Measurements from ENCODE around the gene ROPN1B.

ROPN1B gene

DNA sequence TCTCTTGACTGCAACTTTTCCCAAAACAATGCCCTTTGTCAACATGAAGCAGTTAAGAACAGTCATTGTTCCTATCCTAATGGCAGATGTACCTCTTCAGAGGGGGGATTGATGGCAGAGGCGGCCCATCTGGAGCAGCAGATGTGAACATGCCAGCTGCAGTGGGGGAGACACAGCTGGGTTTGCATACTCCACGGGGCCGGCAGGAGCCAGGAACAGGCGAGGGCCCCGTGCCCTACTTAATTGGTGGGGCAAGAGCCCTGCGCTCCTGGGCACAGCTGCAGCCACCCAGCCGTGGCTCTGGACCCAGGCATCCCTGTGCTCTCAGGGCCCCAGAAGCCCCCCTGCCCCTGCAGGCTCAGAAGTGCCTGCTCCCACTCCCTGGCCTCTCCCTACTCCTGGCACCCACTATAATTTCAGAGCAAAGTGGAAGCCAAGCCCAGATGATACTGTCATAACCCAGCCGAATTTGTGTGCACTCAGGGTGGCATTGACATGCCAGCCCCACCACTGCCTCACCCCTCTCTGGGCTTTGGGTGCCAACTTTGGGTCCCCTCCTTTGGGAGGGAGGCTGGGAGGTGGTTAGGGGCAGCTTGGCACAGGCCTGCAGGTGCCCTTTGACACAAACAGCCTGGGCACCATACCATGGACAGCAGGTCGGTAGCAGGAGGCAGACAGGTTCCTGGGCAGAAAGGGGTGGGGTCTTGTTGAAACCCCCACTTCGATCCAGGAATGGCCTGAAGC lies 34.6 kb downstream of the ROPN1B start:
- no peak for DNase-seq (ENCODE audit: insufficient read length, low spot score)
- FAIRE-seq = no peak

DNA sequence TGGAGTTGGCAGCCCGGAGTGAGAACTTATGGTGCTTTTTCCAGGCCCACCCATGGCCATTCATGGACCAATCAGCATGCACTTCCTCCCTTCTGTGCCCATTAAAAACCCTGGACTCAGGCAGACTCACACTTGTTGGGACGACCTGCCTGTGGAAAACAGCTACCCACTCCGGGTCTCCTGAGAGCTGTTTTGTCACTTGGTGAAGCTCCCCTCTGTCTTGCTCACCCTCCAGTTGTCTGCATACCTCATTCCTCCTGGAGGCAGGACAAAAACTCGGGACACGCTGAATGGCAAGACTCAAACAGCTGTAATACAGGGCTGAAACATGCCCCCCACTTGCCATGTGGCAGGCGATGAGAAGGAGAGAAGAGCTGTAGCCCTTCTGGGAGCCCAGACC lies 35.2 kb downstream of the ROPN1B start:
- DNase-seq (ENCODE audit: insufficient read length, low spot score) (no peak), FAIRE-seq (no peak)

DNA sequence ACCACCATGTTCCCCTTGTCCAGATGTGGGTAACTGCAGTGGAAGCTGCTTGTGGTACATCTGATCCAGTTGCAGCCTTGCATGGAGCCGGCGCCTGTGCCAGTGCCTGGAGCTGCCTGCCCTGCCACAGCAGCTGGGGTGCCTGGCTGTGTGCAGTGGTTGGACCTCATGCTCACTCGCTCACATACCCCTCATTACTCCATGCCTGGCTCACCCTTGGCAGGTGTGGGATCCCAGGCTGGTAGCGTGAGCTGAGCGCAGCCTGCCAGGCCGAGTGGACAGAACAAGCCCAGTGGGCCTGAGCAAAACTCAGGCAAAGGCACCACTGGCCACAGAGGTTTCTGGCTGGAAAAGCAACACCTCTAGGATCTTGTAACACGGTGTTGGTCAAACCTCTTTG lies 35.7 kb downstream of the ROPN1B start:
- FAIRE-seq (no peak), DNase-seq (ENCODE audit: insufficient read length, low spot score) (no peak)

DNA sequence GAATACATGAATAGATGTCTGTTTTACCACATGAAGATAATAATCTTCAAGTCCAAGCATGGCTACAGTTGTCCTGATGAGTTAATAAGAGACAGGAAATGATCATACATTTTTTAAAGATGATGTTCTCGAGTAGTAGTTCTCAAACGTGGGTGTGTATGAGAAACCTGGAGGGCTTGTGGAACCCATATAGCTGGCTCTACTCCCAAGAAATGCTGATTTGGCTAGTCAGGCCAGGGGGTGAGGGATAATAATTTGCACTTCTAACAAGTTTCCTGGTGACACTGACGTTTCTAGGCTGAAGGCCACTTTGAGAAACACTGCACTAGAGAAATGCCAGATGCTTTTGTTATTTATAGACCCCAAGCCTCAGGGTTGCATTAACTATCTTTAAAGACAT lies 37.0 kb downstream of the ROPN1B start:
- FAIRE-seq (no peak), DNase-seq (ENCODE audit: insufficient read length, low spot score) (no peak)

DNA sequence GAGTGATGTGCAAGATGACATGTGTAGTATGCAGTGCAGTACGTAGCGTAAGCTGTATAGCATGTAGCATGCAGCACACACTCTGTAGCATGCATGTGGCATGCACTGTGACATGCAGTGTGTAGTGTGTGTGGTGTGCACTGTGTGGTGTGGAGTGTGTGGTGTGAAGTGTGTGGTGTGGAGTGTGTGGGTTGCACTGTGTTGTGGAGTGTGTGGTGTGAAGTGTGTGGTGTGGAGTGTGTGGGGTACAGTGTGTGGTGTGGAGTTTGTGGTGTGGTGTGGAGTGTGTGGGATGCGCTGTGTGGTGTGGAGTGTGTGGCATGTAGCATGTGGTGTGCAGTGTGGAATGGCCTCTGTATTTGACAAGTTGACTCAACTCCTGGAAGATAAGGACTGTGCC lies 39.2 kb downstream of the ROPN1B start:
- no peak for DNase-seq (ENCODE audit: insufficient read length, low spot score)
- FAIRE-seq = no peak

DNA sequence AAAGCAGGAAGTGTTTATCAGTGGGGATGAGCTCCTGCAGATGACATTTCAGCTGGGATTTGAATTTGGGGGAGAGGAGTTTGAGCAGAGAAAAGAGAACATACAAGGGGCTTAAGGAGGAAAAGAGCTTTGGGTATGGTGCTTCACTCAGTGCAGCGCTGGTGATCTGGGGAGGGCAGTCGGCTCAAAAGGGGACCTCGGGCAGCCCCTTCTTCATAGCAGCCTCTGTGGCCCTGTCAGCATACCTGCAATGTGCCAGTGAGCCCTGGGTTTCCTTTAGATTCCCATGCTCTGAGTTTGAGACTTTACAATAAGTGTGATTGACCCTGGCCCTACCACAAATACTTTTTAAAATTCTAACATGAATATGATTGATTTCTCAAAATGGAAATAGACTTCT lies 40.2 kb downstream of the ROPN1B start:
- DNase-seq (ENCODE audit: insufficient read length, low spot score) = no peak
- no peak for FAIRE-seq

DNA sequence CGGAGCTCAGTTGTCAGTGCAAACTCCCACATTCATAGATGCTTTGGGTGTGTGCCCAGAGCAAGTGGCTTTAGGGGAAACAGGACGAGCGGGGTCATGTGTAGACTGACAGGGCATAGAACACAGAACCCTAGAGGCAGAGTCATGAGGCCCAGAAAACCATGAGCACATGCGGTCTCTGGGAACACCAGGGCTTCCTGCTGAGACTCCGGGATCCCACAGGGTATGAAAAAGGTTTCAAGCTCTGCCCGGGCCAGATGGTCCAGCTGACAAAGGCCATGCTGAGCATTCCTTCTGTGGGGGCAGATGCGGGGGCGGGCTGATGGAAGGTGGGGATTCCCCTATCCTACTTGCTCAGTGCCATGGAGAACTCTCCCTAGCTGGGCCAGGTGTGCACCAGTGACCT lies 44.8 kb downstream of the ROPN1B start:
- FAIRE-seq = no peak
- no peak for DNase-seq (ENCODE audit: insufficient read length, low spot score)

DNA sequence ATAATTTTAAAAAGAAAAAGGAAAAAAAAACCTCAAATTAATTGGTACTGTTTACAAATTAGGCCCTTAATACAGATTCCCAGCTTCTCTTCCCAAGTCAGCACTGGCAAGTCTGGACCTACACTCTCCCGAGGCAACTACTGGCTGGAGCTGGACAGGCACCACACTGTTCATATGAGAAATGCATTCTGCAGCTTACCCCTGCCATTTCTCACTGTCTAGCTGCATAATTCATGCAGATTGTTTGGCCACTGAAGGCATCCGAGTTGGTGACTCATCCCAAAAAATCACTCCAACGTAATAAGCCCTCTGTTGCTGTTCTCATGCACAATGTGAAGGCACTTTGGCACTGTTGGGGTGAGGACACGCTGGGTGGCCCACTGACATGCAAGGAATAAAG lies 45.3 kb downstream of the ROPN1B start:
- DNase-seq (ENCODE audit: insufficient read length, low spot score) = no peak

DNA sequence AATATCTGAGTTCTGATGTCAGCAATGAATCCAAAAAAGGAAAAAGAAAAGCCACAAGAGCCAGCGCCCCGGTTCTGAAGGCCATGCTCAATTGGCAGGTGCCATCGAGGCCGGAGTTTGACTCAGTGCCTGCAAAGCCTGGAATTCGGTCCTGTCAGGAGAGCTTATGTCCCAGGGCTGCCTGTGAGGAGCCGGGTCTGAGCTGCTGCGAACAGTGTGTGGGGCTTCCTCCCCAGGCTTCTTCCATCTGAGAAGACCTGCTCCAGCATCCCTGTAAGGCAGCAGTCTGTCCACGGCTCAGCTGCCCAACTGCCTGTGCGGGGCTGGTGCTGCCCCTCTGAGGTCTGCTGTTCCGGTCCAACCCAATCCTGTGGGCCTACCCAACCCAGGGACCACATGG lies 46.1 kb downstream of the ROPN1B start:
- FAIRE-seq (no peak), DNase-seq (ENCODE audit: insufficient read length, low spot score) (no peak)

More for the DNA sequence above, 45.3 kb downstream of the ROPN1B start:
- FAIRE-seq = no peak

DNA sequence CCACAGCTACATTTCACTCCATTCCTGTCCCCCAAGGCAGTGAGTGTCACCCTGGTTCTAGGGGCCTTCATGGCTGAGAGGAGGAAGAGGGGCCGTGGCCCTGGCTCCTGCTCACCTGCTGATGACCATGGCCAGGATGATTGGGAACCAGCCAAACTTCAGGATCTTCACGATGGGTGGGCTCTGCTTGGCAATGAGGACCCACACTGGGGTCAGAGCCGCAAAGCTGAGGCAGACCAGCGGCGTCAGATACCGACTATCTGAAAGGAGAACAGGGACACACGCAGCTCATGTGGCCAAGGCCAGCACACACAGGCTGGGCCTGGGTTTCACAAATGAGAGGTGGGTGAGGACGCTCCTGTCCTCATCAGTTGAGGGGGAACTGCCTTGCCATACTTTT lies 47.6 kb downstream of the ROPN1B start:
- FAIRE-seq (no peak), DNase-seq (ENCODE audit: insufficient read length, low spot score) (no peak)

DNA sequence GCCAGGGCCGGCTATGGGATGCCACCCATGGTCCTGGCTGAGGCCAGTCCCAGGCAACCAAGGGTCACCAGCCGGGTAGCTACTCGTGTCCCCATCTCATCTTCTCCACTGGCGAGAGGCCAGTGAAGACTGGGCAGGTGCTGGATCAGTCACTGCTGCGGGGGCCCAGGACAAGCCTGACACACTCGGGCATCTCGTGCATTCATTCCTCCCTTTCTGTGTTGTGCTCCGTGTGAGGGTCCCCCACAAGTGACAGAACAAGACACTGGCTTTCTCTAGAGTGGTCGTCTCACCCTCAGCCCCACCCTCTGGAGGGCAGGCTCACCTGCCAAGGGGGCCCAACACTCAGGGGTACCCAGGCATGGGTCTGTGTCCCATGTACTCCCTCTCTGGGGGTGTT lies 48.4 kb downstream of the ROPN1B start:
- no peak for DNase-seq (ENCODE audit: insufficient read length, low spot score)
- no peak for FAIRE-seq

DNA sequence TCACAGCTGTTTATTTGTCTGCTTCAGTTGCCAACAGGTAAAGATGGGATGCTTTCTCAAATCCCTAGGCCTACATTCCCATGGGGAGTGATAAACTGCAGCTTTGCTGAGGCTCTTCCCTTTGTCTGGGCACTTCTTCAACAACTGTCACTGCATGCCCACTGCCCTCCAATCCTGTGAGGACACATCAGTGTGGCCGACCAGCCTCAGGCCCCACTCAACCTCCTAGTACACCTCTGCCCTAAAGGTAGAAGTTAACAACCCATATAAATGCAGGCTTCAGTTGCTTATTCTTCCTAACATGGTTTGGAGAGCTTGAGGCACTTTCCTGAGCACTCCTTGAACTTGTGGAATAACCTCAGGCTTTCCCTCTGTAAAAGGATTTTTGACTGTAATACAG lies 49.6 kb downstream of the ROPN1B start:
- DNase-seq (ENCODE audit: insufficient read length, low spot score) (no peak), FAIRE-seq (no peak)

DNA sequence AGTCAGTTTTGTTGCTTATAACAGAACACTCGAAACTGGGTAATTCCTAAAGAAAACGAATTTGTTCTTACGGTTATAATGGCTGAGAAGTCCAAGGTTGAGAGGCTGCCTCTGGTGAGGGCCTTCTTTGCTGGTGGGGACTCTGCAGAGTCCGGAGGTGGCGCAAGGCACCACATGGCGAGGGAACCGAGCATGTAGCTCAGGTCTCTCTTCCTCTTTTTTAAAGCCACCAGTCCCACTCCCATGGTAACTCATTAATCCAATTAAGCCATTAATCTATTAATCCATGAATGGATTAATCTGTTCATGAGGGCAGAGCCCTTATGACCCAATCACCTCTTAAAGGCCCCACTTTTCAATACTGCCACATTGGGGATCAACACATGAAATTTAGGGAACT lies 50.0 kb downstream of the ROPN1B start:
- FAIRE-seq (no peak), DNase-seq (ENCODE audit: insufficient read length, low spot score) (no peak)

DNA sequence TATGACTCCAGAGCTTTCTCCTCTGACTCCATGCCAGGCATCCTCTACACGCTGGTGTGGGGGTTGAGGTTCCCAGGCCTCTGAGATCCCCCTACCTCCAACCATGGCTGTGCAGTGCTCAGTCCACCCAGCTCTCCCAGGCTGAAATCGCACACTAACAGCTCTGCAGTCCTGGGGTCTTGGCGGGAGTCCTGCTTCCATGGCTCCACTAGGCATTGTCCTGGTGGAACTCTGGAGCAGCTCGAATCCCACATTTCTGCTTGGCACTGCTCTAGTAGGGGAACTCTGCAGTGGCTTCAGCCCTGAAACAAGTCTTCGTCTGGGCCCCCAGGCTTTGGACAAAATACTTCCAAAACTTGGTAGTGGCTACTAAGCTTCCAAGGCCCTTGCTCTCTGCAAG lies 50.7 kb downstream of the ROPN1B start:
- no peak for DNase-seq (ENCODE audit: insufficient read length, low spot score)
- no peak for FAIRE-seq

DNA sequence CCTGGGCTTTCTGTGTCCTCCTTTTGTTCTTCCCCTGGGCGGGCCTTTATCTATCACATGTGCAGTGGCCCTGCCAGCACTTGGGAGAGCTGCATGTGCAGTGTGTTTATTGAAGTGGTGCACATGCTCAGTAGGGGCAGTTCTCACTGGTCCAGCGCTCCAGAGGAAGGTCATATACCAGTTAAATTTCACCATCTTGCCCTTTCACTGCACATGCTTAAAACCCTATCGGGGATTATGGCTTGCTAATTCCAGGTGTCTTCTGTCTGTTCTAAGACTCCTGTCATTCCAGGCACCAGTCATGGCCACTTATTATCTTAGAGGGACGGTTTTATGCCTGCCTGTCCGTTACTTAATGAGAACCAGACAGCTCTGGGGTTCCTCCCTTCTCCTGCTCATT lies 52.2 kb downstream of the ROPN1B start:
- DNase-seq (ENCODE audit: insufficient read length, low spot score) (no peak), FAIRE-seq (no peak)

DNA sequence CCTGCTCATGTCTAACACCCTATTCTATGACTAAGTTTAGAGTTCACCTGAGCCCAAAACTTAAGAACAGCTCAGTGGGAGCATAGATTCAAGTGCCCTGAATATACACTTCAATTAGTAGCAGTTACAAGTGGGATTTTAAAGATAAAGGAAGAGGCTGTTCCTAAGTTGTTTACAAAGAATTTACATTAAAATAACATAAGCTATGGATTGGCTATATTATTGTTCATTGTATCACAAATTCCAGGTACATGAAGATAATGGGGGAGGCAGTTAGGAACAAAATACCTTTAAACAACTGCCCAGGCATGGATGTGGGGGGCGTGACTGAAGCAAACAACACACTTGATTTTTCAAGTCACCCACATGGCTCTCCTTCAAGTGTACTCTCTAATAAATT lies 52.7 kb downstream of the ROPN1B start:
- DNase-seq (ENCODE audit: insufficient read length, low spot score) (no peak), FAIRE-seq (no peak)

DNA sequence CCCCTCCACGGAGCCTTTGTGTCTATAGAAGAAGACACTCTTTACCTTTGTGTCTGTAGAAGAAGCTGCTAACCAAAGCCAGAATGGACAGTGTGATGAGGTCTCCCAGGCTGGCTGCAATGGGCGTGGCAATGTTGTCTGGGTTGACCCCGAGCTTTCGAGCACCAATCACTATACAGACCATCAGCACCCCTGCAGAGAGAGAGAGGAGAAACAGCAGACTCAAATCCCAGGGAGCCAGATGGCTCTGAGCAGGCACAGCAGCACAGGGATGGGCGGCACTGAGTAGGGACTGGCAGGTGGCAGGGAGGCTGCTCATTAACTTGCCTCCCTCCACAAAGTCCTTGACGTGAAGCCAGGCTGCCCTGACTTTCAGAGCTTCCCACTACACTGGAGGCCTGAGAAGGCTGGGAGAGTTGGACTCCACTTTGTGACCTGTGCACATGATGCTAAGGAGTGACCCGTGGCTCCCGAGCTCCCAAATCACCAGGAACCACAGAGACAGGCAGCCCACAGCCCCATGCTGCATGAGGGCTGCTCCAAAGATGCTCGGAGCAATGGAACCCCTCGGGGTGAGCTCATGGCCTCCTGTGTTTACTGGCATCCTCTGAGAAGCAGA lies 53.9 kb downstream of the ROPN1B start:
- FAIRE-seq (no peak), DNase-seq (ENCODE audit: insufficient read length, low spot score) (no peak)

DNA sequence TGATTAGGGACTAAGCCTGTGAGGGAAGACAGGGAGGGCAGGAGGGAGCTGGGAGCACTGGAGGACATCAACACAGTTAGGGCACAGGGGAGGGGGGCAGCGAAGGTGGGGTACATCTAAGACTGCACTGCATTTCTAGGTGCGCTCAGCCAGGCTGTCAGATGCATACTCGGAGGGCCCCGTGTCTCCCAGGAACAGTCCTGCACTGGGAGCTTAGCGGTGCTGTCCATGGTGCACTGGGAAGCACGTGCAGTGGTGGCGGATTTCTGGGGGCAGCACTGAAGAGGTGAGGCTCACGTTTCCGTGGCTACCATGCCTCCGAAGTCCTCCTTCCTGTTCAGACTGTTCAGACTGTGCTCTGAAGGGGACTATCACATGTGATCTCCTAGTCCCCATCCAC lies 54.4 kb downstream of the ROPN1B start:
- DNase-seq (ENCODE audit: insufficient read length, low spot score) (no peak), FAIRE-seq (no peak)

DNA sequence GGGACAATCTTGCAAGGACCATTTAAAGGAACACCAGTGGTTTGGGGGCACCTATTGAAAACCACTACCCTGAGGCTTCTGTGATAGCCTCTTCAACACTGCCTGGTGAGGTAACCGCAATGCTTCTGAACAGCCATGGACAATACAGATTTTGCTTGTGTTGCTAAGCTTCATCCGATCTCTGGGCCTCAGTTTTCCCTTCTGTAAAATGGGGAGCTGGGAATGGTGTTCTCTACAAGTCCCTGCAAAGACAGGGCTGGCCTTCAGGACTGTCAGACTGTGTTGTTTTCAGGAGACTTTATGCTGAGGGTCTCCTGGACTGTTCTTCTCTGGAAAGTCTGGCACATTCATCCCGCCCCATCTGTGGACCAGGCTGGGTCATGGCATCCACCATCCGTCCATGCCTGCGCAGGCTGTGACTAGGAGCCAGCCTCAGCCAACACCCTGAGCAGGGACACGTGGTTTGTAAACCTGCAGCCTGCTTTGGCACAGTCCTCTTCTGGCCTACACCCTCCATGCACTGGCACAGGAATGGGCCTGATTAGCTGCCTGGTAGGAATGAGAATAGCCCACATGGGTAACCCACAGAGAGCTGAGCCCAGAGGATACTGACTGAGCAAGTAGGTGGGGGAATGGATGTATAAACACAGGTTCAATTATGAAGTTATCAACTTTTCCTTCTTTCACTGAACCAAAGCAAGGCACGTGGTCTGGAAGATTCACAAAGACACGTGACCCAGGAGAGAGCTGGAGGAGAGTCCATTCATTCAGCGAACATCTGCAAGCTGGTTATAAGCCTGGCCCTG lies 55.3 kb downstream of the ROPN1B start:
- FAIRE-seq (no peak), DNase-seq (ENCODE audit: insufficient read length, low spot score) (no peak)

DNA sequence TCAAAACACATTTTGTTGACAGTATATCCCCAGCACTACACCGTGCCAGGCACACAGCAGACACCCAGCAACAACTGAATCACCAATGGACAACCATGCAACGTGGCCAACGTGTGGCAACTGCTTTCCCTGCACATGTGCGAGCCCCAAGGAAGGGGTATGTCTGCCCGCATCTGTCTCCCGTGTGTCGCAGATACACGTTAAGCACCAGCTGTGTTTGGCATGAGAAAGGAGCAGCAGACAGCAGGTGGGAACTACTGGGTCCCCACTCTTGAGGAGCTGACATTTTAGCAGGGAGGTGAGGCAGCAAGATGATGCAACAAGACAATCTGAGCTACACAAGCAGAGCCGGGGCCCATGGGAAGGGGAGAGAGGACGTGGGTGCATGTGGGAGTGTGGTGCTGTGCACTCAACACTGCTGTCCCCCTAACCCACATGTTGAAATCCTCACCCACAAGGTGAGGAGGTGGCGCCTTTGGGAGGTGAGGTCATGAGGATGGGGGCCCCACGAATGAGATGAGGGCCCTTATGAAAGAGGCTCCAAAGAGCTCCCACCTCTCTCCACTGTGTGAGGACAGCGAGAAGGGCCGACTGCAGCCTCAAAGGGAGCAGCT lies 56.2 kb downstream of the ROPN1B start:
- FAIRE-seq (no peak), DNase-seq (ENCODE audit: insufficient read length, low spot score) (no peak)

DNA sequence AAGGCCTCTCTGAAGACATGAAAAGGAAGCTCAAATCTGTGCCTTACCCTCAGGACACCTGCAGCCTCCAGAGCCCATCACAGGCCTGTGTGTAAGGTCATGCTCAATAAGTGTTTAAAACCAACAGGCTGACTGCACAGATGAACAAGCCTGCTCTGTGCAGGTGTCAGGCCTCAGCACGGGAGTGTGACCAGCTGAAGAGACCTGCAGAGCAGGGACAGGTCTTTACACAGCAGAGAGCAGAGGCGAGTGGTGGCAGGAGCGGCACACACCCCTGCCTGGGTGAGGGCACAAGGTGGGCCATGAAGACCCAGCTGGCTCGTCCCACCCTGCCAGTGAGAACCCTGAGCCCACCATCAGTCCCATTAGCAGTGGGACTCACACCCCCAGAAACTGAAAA lies 56.9 kb downstream of the ROPN1B start:
- no peak for FAIRE-seq
- no peak for DNase-seq (ENCODE audit: insufficient read length, low spot score)
